PC-3 (cell line): Measurements from ENCODE around the gene GDF11. TPM values are rescaled to one million over a fixed set of nuclear protein-coding genes. Genes with fewer than 3 reads are reported as not detected.

Source experiments
- ATAC-seq: fragments of 200-7000 bp; cut with Tn5 transposase; 2 replicates; pipeline ENCODE4 v1.9.1; 2020; ENCODE audit warnings: mild to moderate bottlenecking, moderate library complexity
- BruUV-seq: library from RNA; stranded (reverse); fragments of 400-500 nt; replicated peaks from 2 replicates; lab custom pipeline; 2021; lab: Mats Ljungman, UMichigan
- CTCF ChIA-PET: fragments of 300-600 bp; sonication (Branson Sonifier 250); formaldehyde crosslinking; loops from one replicate; lab custom pipeline; 2022; ENCODE audit warnings: antibody characterized with exemption; lab: Charles Lee
- POLR2A ChIA-PET: fragments of 300-600 bp; sonication (Branson Sonifier 250); formaldehyde crosslinking; loops from one replicate; lab custom pipeline; 2022; ENCODE audit warnings: antibody characterized with exemption; ENCODE audit not compliant: unreplicated experiment; lab: Charles Lee
- DNase-seq: peaks from one replicate; pipeline ENCODE4 v3.0.0-alpha.2; 2015
- H2AFZ ChIP-seq: fragments of 300-600 bp; sonication (generic); 2 replicates; pipeline ENCODE4 v1.6.0; 2016; ENCODE audit warnings: antibody characterized with exemption, low read length
- H3F3A ChIP-seq: fragments of 300-600 bp; sonication (generic); one replicate; pipeline ENCODE4 v1.6.0; 2017; ENCODE audit warnings: antibody characterized with exemption, low read length, control low read depth, mild to moderate bottlenecking; ENCODE audit not compliant: unreplicated experiment
- H3K27ac ChIP-seq: fragments of 300-600 bp; sonication (generic); 2 replicates; pipeline ENCODE4 v1.5.1; 2016; ENCODE audit warnings: mild to moderate bottlenecking, low read length
- H3K27me3 ChIP-seq: fragments of 300-600 bp; sonication (generic); 2 replicates; pipeline ENCODE4 v1.6.1; 2016; ENCODE audit warnings: low read length, mixed read lengths
- H3K36me3 ChIP-seq: fragments of 300-600 bp; sonication (generic); 2 replicates; pipeline ENCODE4 v1.6.1; 2016; ENCODE audit warnings: low read depth, mixed run types, low read length, mixed read lengths
- H3K4me1 ChIP-seq: fragments of 300-600 bp; sonication (generic); 2 replicates; pipeline ENCODE4 v1.5.1; 2016; ENCODE audit warnings: low read length; ENCODE audit not compliant: insufficient read depth
- H3K4me2 ChIP-seq: fragments of 300-600 bp; sonication (generic); 2 replicates; pipeline ENCODE4 v1.6.0; 2016; ENCODE audit warnings: low read length
- H3K4me3 ChIP-seq: fragments of 300-600 bp; sonication (generic); 2 replicates; pipeline ENCODE4 v1.5.1; 2016; ENCODE audit warnings: mild to moderate bottlenecking, low read length, mixed read lengths
- H3K79me2 ChIP-seq: fragments of 300-600 bp; sonication (generic); 2 replicates; pipeline ENCODE4 v1.6.1; 2017; ENCODE audit warnings: low read length, mixed read lengths
- H3K9ac ChIP-seq: fragments of 300-600 bp; sonication (generic); 2 replicates; pipeline ENCODE4 v1.6.0; 2016; ENCODE audit warnings: mild to moderate bottlenecking, low read length
- H3K9me2 ChIP-seq: fragments of 300-600 bp; sonication (generic); replicated peaks from 2 replicates; pipeline ENCODE4 v1.6.1; 2016; ENCODE audit warnings: mixed run types, low read length, mixed read lengths
- H3K9me3 ChIP-seq: fragments of 300-600 bp; sonication (generic); 2 replicates; pipeline ENCODE4 v1.6.1; 2016; ENCODE audit warnings: low read length, mixed read lengths
- H4K20me1 ChIP-seq: fragments of 300-600 bp; sonication (generic); 2 replicates; pipeline ENCODE4 v1.6.1; 2016; ENCODE audit warnings: low read length, mixed read lengths
- EZH2 ChIP-seq: fragments of 300-600 bp; sonication (generic); IDR thresholded peaks from one replicate; pipeline ENCODE4 v1.6.1; 2017; ENCODE audit warnings: antibody characterized with exemption, mild to moderate bottlenecking, low read length; ENCODE audit not compliant: unreplicated experiment
- EZH2phosphoT487 ChIP-seq: fragments of 300-600 bp; sonication (generic); IDR thresholded peaks from 2 replicates; pipeline ENCODE4 v1.6.1; 2018; ENCODE audit warnings: mild to moderate bottlenecking, antibody characterized with exemption, low read length, borderline replicate concordance
- intact Hi-C: fragments of 100-400 bp; cut with micrococcal nuclease; formaldehyde crosslinking; loops from 2 replicates; pipeline ENCODE4 v1.9.0; 2023
- total RNA-seq: library from RNA; depleted of rRNA; stranded (reverse); fragments of >200 nt; gene quantifications from 2 replicates; pipeline ENCODE4 v1.2.3, GENCODE V29; 2014
- TF ChIP-seq, protein P1 (sequence below): fragments of 300-600 bp; sonication (generic); conservative IDR thresholded peaks from 2 replicates; pipeline ENCODE4 v1.5.1; 2017; ENCODE audit warnings: antibody characterized with exemption, low read depth, mild to moderate bottlenecking, low read length

Gene GDF11
- total RNA-seq, 1 experiment from 2014 or later, result 7.1 TPM

- BruUV-seq, result no TSS peak
- ATAC-seq (no peak), DNase-seq (no peak)
- intact Hi-C loops, result no loop called here
- no peaks in the 10 kb centered on the region for H3K9me3 ChIP-seq
- H3K9ac ChIP-seq, result no peak overlapping the region
- H3F3A ChIP-seq, result no peaks in the 10 kb centered on the region
- no peaks in the 10 kb centered on the region for H3K27me3 ChIP-seq
- peaks cover 27% of the 10 kb centered on the region for H3K36me3 ChIP-seq
- no peak overlapping the region for H3K4me3 ChIP-seq
- peaks cover 43% of the 10 kb centered on the region for H3K4me1 ChIP-seq
- H4K20me1 ChIP-seq, result peaks cover 8% of the 10 kb centered on the region
- H3K4me2 ChIP-seq, result no peak overlapping the region
- ChIA-PET CTCF (interaction anchor here (1.4 kb wide), 1 partner anchor 13 kb away, joined by 21 read pairs; no protein-coding TSS in a partner anchor), POLR2A (interaction anchor here (0.5 kb wide), 1 partner anchor 20 kb away, joined by 8 read pairs; no protein-coding TSS in a partner anchor)
- H3K27ac ChIP-seq, result no peak overlapping the region
- H2AFZ ChIP-seq, result no peak overlapping the region
- H3K79me2 ChIP-seq, result peaks cover 26% of the 10 kb centered on the region
- TF ChIP-seq EZH2phosphoT487, result no peak
- no peak for TF ChIP-seq EZH2
- TF ChIP-seq, protein P1, sequence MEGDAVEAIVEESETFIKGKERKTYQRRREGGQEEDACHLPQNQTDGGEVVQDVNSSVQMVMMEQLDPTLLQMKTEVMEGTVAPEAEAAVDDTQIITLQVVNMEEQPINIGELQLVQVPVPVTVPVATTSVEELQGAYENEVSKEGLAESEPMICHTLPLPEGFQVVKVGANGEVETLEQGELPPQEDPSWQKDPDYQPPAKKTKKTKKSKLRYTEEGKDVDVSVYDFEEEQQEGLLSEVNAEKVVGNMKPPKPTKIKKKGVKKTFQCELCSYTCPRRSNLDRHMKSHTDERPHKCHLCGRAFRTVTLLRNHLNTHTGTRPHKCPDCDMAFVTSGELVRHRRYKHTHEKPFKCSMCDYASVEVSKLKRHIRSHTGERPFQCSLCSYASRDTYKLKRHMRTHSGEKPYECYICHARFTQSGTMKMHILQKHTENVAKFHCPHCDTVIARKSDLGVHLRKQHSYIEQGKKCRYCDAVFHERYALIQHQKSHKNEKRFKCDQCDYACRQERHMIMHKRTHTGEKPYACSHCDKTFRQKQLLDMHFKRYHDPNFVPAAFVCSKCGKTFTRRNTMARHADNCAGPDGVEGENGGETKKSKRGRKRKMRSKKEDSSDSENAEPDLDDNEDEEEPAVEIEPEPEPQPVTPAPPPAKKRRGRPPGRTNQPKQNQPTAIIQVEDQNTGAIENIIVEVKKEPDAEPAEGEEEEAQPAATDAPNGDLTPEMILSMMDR, result no peak
- H3K9me2 ChIP-seq, result no peaks in the 10 kb centered on the region
Observed at GRCh38 chr12:55724940-55725309, 18.0 kb upstream of the GDF11 start.

DNA sequence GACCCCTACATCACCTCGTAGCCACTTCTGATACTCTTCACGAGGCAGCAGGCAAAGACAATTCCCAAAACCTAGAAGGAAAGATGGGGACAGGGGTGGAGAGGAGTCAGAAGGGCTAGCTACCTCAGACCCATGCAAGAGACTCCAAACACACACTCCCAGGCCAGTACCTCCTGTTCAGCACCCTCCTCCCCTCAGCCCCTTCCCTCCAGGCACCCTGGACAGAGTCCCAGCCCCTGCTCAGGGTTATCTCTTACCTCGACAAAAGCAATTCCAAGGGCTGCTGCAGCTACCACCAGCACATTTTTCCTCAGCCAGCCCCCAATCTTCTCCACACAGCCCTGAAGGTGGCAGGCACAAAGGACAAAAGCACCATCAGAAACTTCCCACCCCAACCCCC is 17.4 kb upstream of the GDF11 start:
- H3K27ac ChIP-seq, result no peak overlapping the region
- no peak overlapping the region for H3K4me2 ChIP-seq
- ChIA-PET POLR2A (no interaction called here), CTCF (interaction anchor here (1.4 kb wide), 1 partner anchor 12 kb away, joined by 21 read pairs; no protein-coding TSS in a partner anchor)
- DNase-seq (no peak), ATAC-seq (no peak)
- peaks cover 8% of the 10 kb centered on the region for H4K20me1 ChIP-seq
- TF ChIP-seq EZH2phosphoT487 (no peak), EZH2 (no peak)
- TF ChIP-seq, protein P1, result no peak
- BruUV-seq, result no TSS peak
- H3K4me1 ChIP-seq, result peaks cover 43% of the 10 kb centered on the region
- H2AFZ ChIP-seq, result no peak overlapping the region
- H3K9me3 ChIP-seq, result no peaks in the 10 kb centered on the region
- H3K9ac ChIP-seq, result no peak overlapping the region
- H3K9me2 ChIP-seq, result no peaks in the 10 kb centered on the region
- peaks cover 32% of the 10 kb centered on the region for H3K79me2 ChIP-seq
- no peaks in the 10 kb centered on the region for H3F3A ChIP-seq
- peaks cover 27% of the 10 kb centered on the region for H3K36me3 ChIP-seq
- intact Hi-C loops, result no loop called here
- no peak overlapping the region for H3K4me3 ChIP-seq
- H3K27me3 ChIP-seq, result no peaks in the 10 kb centered on the region

DNA sequence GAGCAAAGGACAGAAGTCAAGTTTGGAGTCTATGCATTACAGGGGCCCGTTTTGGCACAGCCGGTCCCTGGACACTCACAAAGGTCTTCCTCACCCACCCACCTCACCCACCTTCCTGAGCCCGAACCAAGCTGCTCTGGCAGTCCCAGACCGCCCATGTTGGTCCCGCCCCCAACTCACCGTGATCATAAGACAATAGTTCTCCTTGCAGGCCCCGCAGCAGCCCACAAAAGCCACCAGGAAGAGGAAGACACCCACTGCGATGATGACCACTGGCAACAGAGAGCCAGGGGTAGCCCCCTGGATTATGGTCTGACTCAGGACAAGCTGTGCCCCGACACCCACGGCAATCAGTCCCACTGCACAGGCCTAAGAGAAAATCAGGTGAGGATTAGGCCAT is 16.0 kb upstream of the GDF11 start:
- no peak for ATAC-seq
- Histone ChIP-seq H3K9me3 (no peaks in the 10 kb centered on the region), H2AFZ (no peak overlapping the region), H3K4me1 (peaks cover 34% of the 10 kb centered on the region), H3K36me3 (peaks cover 27% of the 10 kb centered on the region), H3K9me2 (no peaks in the 10 kb centered on the region), H3K79me2 (peaks cover 37% of the 10 kb centered on the region), H3F3A (no peaks in the 10 kb centered on the region), H3K4me2 (peak overlapping the region; percentile 99), H3K4me3 (peak overlapping the region; percentile 88), H3K27me3 (no peaks in the 10 kb centered on the region), H4K20me1 (peaks cover 8% of the 10 kb centered on the region), H3K27ac (peak overlapping the region; percentile 98), H3K9ac (peak overlapping the region; percentile 97)
- ChIA-PET POLR2A (no interaction called here), CTCF (interaction anchor here (0.6 to 0.9 kb wide), 2 partner anchors 10 to 20 kb away, joined by 3 to 8 read pairs; no protein-coding TSS in a partner anchor)
- no TSS peak for BruUV-seq
- TF ChIP-seq, protein P1, result no peak
- TF ChIP-seq EZH2phosphoT487 (no peak), EZH2 (no peak)
- no peak for DNase-seq
- intact Hi-C loops, result no loop called here
